ENCODE data around the gene CYTH1. TPM values are rescaled to one million over a fixed set of nuclear protein-coding genes. Genes with fewer than 3 reads are reported as not detected.

The CYTH1 gene, protein sequence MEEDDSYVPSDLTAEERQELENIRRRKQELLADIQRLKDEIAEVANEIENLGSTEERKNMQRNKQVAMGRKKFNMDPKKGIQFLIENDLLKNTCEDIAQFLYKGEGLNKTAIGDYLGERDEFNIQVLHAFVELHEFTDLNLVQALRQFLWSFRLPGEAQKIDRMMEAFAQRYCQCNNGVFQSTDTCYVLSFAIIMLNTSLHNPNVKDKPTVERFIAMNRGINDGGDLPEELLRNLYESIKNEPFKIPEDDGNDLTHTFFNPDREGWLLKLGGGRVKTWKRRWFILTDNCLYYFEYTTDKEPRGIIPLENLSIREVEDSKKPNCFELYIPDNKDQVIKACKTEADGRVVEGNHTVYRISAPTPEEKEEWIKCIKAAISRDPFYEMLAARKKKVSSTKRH
- 53.9 and 61.8 TPM in 2 replicates for total RNA-seq

DNA sequence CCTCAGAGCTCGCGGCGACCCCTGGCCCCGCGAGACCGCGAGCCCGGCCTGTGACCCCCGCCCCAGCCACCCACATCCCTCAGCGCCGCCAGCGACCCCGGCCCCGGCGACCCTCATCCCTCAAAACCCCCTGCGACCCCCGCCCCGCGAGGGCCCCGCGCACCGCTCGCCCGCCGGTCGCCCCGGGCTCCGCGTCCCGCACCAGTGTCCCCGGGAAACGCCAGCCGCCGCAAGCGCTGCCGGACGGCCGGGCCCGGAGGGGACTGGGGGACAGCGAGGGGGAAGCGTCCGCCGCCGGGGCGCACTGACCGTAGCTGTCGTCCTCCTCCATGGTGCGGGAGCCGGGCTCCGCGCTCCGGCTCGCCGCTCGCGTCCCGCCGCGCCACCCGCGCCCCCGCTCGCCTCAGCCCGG, at the start of gene CYTH1:
Gene CYTH1, minus strand, starts transcription at position 381 of the 412 bp plus-strand sequence. Its CDS starts 50 bp downstream, at position 331.

Small RNA genes lying within 50 kb of the gene (small RNA-seq; reads per million reads assigned to genes)
- gene RNU6-638P = not detected

Other genes with a start within 250 kb of the CYTH1 start
- gene DNAH17, start 204.9 kb downstream of the CYTH1 start, total RNA-seq = 0.10 TPM in 1 of 2 replicates, not detected in the other
- gene USP36, start 58.5 kb upstream of the CYTH1 start, total RNA-seq = 36.9 and 42.5 TPM in 2 replicates
- gene CEP295NL, start 120.9 kb upstream of the CYTH1 start, total RNA-seq = 2.3 and 3.0 TPM in 2 replicates
- 102 and 140 TPM in 2 replicates for gene TIMP2, start 143.1 kb upstream of the CYTH1 start, total RNA-seq
- gene LGALS3BP, start 197.7 kb upstream of the CYTH1 start, total RNA-seq = 0.76 and 2.3 TPM in 2 replicates
- gene CANT1, start 227.5 kb upstream of the CYTH1 start, total RNA-seq = 78.3 and 96.4 TPM in 2 replicates
- 2.9 and 4.3 TPM in 2 replicates for gene C1QTNF1, start 241.9 kb upstream of the CYTH1 start, total RNA-seq

All from vein endothelial cell (primary cell).